VCaP (cell line): ENCODE measurements around the gene TMEM87A.

ENCODE experiments used
- H3K27ac ChIP-seq: fragments of 450-650 bp; 2 replicates; pipeline ENCODE4 v1.5.1; 2017
- TF ChIP-seq, protein P1 (sequence below): fragments of 450-650 bp; conservative IDR thresholded peaks from 2 replicates; pipeline ENCODE4 v1.5.1; 2017; ENCODE audit warnings: mild to moderate bottlenecking, moderate library complexity

The TMEM87A gene

DNA sequence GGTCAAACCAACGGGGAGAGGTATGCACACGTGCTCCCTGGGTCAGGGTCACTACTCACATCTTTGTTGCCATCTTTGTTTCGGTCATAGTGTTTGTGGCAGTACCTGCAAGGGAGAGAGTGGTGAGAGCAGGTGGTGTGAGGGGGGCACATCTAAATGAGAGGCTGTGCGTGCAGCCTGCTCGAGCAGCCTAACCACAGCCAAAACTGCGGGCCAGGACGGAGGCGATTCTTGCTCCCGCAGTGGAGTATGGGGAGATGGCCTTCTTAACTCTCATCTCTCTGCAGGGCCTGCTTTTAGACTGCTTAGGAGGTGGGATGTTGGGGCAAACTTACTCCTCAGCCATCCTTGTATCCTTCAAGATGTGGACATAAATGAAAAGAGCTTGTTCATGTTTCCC is 109.9 kb downstream of the TMEM87A start:
- no peak overlapping the region for H3K27ac ChIP-seq
- TF ChIP-seq, protein P1, sequence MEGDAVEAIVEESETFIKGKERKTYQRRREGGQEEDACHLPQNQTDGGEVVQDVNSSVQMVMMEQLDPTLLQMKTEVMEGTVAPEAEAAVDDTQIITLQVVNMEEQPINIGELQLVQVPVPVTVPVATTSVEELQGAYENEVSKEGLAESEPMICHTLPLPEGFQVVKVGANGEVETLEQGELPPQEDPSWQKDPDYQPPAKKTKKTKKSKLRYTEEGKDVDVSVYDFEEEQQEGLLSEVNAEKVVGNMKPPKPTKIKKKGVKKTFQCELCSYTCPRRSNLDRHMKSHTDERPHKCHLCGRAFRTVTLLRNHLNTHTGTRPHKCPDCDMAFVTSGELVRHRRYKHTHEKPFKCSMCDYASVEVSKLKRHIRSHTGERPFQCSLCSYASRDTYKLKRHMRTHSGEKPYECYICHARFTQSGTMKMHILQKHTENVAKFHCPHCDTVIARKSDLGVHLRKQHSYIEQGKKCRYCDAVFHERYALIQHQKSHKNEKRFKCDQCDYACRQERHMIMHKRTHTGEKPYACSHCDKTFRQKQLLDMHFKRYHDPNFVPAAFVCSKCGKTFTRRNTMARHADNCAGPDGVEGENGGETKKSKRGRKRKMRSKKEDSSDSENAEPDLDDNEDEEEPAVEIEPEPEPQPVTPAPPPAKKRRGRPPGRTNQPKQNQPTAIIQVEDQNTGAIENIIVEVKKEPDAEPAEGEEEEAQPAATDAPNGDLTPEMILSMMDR, result no peak
